ENCODE results near the gene SEMA6D. TPM values are rescaled to one million over a fixed set of nuclear protein-coding genes. Genes with fewer than 3 reads are reported as not detected.

SEMA6D gene, protein sequence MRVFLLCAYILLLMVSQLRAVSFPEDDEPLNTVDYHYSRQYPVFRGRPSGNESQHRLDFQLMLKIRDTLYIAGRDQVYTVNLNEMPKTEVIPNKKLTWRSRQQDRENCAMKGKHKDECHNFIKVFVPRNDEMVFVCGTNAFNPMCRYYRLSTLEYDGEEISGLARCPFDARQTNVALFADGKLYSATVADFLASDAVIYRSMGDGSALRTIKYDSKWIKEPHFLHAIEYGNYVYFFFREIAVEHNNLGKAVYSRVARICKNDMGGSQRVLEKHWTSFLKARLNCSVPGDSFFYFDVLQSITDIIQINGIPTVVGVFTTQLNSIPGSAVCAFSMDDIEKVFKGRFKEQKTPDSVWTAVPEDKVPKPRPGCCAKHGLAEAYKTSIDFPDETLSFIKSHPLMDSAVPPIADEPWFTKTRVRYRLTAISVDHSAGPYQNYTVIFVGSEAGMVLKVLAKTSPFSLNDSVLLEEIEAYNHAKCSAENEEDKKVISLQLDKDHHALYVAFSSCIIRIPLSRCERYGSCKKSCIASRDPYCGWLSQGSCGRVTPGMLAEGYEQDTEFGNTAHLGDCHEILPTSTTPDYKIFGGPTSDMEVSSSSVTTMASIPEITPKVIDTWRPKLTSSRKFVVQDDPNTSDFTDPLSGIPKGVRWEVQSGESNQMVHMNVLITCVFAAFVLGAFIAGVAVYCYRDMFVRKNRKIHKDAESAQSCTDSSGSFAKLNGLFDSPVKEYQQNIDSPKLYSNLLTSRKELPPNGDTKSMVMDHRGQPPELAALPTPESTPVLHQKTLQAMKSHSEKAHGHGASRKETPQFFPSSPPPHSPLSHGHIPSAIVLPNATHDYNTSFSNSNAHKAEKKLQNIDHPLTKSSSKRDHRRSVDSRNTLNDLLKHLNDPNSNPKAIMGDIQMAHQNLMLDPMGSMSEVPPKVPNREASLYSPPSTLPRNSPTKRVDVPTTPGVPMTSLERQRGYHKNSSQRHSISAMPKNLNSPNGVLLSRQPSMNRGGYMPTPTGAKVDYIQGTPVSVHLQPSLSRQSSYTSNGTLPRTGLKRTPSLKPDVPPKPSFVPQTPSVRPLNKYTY
- total RNA-seq: 100 to 1,000 TPM in 1 of 2 donors, 10 to 100 TPM in 1; 68.8 to 113 TPM
- 100 to 1,000 TPM; 120 to 160 TPM for polyA plus RNA-seq (ENCODE audit: insufficient read length in 2 of 2)
- long read RNA-seq, donor 1, full-length matches to known transcripts: 6 of 23 reads
- long read RNA-seq, donor 1, partial matches to known transcripts: 17 of 23 reads
- long read RNA-seq, donor 1, other reads (novel, unspliced or antisense): 0 of 23 reads
- long read RNA-seq, donor 2, full-length matches to known transcripts: 2 of 2 reads
- long read RNA-seq, donor 2, partial matches to known transcripts: 0 of 2 reads
- long read RNA-seq, donor 2, other reads (novel, unspliced or antisense): 0 of 2 reads
- long read RNA-seq, donor 3, full-length matches to known transcripts: 4 of 15 reads
- long read RNA-seq, donor 3, partial matches to known transcripts: 11 of 15 reads
- long read RNA-seq, donor 3, other reads (novel, unspliced or antisense): 0 of 15 reads
- long read RNA-seq, donor 4, partial matches to known transcripts: 5 of 7 reads
- long read RNA-seq, donor 4, other reads (novel, unspliced or antisense): 0 of 7 reads

DNA sequence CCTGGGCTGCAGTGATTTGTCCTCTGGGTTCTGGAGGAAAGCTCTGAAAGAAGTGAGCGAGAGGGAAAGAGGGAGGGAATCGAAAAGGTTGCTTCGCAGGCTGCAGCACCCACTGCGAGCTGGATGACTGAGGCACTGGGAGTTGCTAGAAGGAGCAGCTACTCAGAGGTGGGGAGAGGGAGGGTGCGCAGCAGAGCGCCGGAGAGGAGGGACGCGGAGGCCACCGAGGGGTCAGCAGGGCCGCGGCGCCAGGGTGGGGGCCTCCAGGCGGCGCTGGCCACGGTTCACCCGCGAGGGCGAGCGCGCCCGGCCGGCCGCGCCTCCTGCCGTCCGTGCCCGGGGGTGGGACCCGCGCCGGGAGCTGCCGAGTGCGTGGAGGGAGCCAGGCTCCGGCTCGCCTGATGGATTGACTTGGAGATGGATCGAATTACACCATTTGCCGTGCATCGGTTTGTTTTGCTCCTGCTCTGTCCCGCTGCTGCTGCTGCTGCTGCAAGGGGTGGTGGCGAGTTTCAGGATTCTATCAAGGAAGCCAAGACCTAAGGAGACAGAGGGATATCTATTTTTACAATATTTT is at the start of gene SEMA6D:
Gene SEMA6D (plus strand): TSS at position 470 of the 577 bp plus-strand sequence. CDS start 42,294 bp downstream, outside the sequence.
- Histone ChIP-seq H3K27ac (ENCODE audit: low read depth, low read length) (peak within 1 kb of the TSS; percentile 93), H3K36me3 (ENCODE audit: control insufficient read depth, insufficient read depth, low read length) (no peaks in the 10 kb centered on the region), H3K9me3 (ENCODE audit: control insufficient read depth, insufficient read depth, low read length) (no peaks in the 10 kb centered on the region), H3K4me3 (ENCODE audit: low read depth, low read length) (peak within 1 kb of the TSS; percentile 87), H3K4me1 (ENCODE audit: control insufficient read depth, insufficient read depth, low read length) (peaks cover 8% of the 10 kb centered on the region), H3K27me3 (ENCODE audit: control insufficient read depth, insufficient read depth, low read length) (no peaks in the 10 kb centered on the region)
- DNase-seq (ENCODE audit: low read depth in 4 of 6, low spot score in 6 of 6): peak in 4 of 6 donors; percentile 60 to 91 (median 80)
- WGBS (ENCODE audit: insufficient coverage): 0% methylated on average over 39 of the region's 40 CpGs

DNA sequence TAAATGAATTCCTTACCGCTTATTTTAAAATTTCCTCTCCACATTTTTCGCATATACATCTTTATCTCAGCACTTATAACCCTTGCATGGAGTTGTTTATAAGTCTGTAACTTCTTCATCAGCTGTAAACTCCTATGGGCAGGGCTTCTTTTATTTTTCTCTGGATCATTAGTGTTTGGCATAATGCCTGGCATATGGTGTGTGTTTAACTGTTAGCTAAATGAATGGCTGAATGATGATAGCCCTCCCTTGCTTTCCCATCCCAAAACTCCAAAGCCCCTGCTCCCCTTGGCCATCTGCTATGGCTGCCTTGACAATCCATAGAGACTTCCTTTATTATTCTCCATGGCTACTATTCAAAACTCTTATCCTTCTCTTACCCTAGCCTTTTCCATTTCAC is 48.1 kb upstream of the SEMA6D start:
- Histone ChIP-seq H3K4me1 (ENCODE audit: control insufficient read depth, insufficient read depth, low read length) (peaks cover 7% of the 10 kb centered on the region), H3K4me3 (ENCODE audit: low read depth, low read length) (no peak overlapping the region), H3K36me3 (ENCODE audit: control insufficient read depth, insufficient read depth, low read length) (no peaks in the 10 kb centered on the region), H3K27me3 (ENCODE audit: control insufficient read depth, insufficient read depth, low read length) (no peaks in the 10 kb centered on the region), H3K27ac (ENCODE audit: low read depth, low read length) (no peak overlapping the region), H3K9me3 (ENCODE audit: control insufficient read depth, insufficient read depth, low read length) (no peaks in the 10 kb centered on the region)
- peak in 1 of 6 donors; percentile 39 for DNase-seq (ENCODE audit: low read depth in 4 of 6, low spot score in 6 of 6)
- WGBS (ENCODE audit: insufficient coverage): no CpG with 5 or more reads among the region's 2 CpGs

DNA sequence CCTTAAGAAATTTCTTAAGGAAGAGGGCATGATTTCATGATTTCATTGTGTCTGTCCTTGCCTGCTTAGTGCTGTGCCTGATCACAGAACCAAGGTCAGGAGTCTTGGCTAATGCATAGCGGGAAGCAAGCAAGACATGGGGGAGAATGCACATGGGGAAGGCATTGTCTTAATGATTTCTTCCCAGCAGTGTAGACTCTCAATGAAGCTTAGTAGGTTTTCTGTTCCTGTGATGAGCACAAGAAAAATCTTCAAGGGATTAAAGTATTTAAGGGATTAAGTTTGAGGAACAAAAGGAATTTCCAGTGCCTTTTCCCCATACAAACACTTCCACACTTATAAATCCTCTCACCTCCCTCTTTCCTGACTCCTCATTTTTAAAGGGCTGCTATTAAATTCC is 46.9 kb upstream of the SEMA6D start:
- Histone ChIP-seq H3K27ac (ENCODE audit: low read depth, low read length) (no peak overlapping the region), H3K4me3 (ENCODE audit: low read depth, low read length) (no peak overlapping the region), H3K4me1 (ENCODE audit: control insufficient read depth, insufficient read depth, low read length) (peaks cover 7% of the 10 kb centered on the region), H3K27me3 (ENCODE audit: control insufficient read depth, insufficient read depth, low read length) (no peaks in the 10 kb centered on the region), H3K9me3 (ENCODE audit: control insufficient read depth, insufficient read depth, low read length) (no peaks in the 10 kb centered on the region), H3K36me3 (ENCODE audit: control insufficient read depth, insufficient read depth, low read length) (no peaks in the 10 kb centered on the region)
- WGBS (ENCODE audit: insufficient coverage): 100% methylated on average over 1 of the region's 1 CpG
- DNase-seq (ENCODE audit: low read depth in 4 of 6, low spot score in 6 of 6): no peak

DNA sequence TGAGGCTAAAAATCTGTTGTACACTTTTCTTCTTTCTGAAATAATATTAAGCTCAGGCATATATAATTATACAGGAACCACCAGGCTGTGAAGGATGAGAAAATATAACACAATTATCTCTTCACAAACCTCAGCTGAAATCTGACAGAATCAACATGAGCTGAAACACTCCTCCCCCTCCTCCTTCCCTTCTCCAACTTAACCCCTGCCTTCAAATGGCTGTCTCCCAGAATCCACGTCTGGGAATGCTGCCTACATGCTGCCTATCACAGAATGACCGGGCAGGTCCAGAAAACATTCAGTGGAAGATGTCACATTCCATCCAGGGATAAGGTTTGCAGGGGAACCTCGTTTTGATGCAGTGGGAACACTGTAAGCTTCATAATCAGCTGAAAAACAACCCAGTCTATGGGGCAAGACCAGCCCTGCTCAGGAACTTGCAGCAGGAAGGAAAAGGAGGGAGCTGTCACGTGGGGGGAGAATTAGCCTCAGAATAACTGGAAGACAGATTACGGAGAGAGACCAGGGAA is 44.0 kb upstream of the SEMA6D start:
- Histone ChIP-seq H3K4me3 (ENCODE audit: low read depth, low read length) (no peak overlapping the region), H3K4me1 (ENCODE audit: control insufficient read depth, insufficient read depth, low read length) (peaks cover 9% of the 10 kb centered on the region), H3K36me3 (ENCODE audit: control insufficient read depth, insufficient read depth, low read length) (no peaks in the 10 kb centered on the region), H3K27me3 (ENCODE audit: control insufficient read depth, insufficient read depth, low read length) (no peaks in the 10 kb centered on the region), H3K9me3 (ENCODE audit: control insufficient read depth, insufficient read depth, low read length) (no peaks in the 10 kb centered on the region), H3K27ac (ENCODE audit: low read depth, low read length) (no peak overlapping the region)
- 32% methylated on average over 4 of the region's 5 CpGs for WGBS (ENCODE audit: insufficient coverage)
- peak in 2 of 6 donors; percentile 51 to 69 for DNase-seq (ENCODE audit: low read depth in 4 of 6, low spot score in 6 of 6)

DNA sequence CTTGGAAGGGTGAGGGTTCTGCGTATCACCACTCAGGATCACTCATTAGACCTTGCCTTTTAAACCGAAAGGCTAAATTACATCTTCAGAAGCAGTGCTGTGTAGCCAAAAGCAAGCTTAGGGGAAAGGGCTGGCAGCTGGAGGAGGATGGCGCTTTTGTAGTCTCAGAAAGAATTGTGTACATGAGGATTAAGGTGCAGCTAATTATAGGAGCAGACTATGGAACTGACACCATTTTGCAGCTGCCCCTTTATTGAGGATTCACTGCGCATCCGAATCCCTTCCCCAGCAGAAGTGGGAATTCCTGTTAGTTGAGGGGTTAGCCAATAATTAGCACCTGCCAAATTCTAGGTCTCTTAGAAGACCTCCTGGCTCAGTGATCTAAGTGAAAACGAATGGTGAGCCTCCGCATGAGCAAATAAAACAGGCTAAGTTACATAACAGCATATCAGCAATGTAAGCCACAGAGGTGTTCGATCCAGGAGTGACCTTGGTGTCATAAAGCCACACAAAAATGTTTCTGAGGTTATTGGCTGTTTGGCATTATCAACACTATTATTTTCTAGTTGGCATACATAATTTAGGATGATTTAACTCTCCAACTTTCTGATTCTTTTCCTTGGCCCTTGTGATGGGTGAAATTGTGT is 42.6 kb upstream of the SEMA6D start:
- no peak for DNase-seq (ENCODE audit: low read depth in 4 of 6, low spot score in 6 of 6)
- no peak overlapping the region for H3K27ac ChIP-seq (ENCODE audit: low read depth, low read length)
- H3K36me3 ChIP-seq (ENCODE audit: control insufficient read depth, insufficient read depth, low read length): no peaks in the 10 kb centered on the region
- H3K4me1 ChIP-seq (ENCODE audit: control insufficient read depth, insufficient read depth, low read length): peaks cover 9% of the 10 kb centered on the region
- H3K9me3 ChIP-seq (ENCODE audit: control insufficient read depth, insufficient read depth, low read length): no peaks in the 10 kb centered on the region
- 82% methylated on average over 3 of the region's 8 CpGs for WGBS (ENCODE audit: insufficient coverage)
- H3K4me3 ChIP-seq (ENCODE audit: low read depth, low read length): no peak overlapping the region
- H3K27me3 ChIP-seq (ENCODE audit: control insufficient read depth, insufficient read depth, low read length): no peaks in the 10 kb centered on the region

DNA sequence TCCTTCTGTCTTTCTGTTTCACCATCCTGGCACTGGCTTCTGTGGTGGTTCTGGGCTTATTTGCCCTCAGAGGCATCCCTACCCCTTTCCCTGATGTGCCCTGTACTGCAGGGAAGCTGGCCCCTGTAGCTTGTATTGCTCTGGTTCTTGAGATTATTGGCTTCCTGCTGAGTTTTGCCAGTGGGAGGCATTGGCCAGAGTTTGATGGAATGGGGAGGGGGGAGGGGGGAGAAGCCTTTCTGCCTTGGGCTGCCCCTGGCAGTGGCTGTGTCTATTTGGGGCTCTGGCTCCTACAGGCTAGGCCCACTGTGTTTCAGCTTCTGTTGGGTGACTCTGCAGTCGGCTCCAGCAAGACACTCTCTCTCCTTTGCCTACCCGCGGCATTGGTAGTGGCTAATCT is 41.6 kb upstream of the SEMA6D start:
- Histone ChIP-seq H3K9me3 (ENCODE audit: control insufficient read depth, insufficient read depth, low read length) (no peaks in the 10 kb centered on the region), H3K36me3 (ENCODE audit: control insufficient read depth, insufficient read depth, low read length) (no peaks in the 10 kb centered on the region), H3K4me1 (ENCODE audit: control insufficient read depth, insufficient read depth, low read length) (peaks cover 9% of the 10 kb centered on the region), H3K4me3 (ENCODE audit: low read depth, low read length) (no peak overlapping the region), H3K27ac (ENCODE audit: low read depth, low read length) (no peak overlapping the region), H3K27me3 (ENCODE audit: control insufficient read depth, insufficient read depth, low read length) (no peaks in the 10 kb centered on the region)
- DNase-seq (ENCODE audit: low read depth in 4 of 6, low spot score in 6 of 6): no peak
- 66% methylated on average over 3 of the region's 3 CpGs for WGBS (ENCODE audit: insufficient coverage)

DNA sequence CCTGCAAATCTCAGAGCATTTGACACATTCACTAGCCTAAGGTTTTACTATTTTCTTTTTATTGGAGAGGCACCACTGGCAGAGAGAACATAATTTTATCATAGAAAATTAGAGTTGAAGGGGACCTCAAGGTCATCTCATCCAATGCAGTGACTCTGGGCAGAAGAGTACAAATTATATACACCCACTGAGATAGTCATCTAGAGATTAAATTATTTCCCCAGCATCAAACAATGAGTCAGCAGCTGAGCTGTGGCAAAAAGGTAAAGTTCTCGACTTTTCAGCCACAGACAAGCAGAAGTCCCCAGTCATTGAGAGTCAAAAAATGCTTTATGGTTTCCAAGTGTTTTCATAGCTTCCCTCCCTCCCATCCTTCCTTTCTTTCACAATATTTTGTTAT is 39.3 kb upstream of the SEMA6D start:
- no CpG with 5 or more reads among the region's 1 CpG for WGBS (ENCODE audit: insufficient coverage)
- no peak for DNase-seq (ENCODE audit: low read depth in 4 of 6, low spot score in 6 of 6)

DNA sequence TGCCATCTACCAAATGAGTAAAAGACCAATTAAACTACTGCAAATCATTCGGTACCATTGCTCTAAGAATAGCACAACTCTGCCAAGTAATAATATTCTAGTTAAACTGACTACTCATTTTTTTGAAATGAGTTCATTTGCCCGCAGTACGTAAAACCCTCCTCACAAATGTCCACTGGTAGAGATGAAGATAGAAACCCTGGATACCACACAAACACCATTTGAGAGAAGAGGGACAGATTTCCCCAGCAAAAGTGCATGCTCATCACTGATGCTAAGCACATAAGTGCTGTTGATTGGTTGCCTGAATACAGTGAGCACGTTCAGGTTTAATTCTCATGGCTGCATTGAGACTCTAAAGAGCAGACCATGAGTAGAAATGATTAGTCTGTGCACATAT is 34.6 kb upstream of the SEMA6D start:
- H3K27me3 ChIP-seq (ENCODE audit: control insufficient read depth, insufficient read depth, low read length): no peaks in the 10 kb centered on the region
- no peaks in the 10 kb centered on the region for H3K36me3 ChIP-seq (ENCODE audit: control insufficient read depth, insufficient read depth, low read length)
- no peak overlapping the region for H3K4me3 ChIP-seq (ENCODE audit: low read depth, low read length)
- no peaks in the 10 kb centered on the region for H3K4me1 ChIP-seq (ENCODE audit: control insufficient read depth, insufficient read depth, low read length)
- no peak for DNase-seq (ENCODE audit: low read depth in 4 of 6, low spot score in 6 of 6)
- H3K9me3 ChIP-seq (ENCODE audit: control insufficient read depth, insufficient read depth, low read length): no peaks in the 10 kb centered on the region
- no peak overlapping the region for H3K27ac ChIP-seq (ENCODE audit: low read depth, low read length)
- no CpG with 5 or more reads among the region's 4 CpGs for WGBS (ENCODE audit: insufficient coverage)

More for the DNA sequence above, 39.3 kb upstream of the SEMA6D start:
- no peak overlapping the region for H3K4me3 ChIP-seq (ENCODE audit: low read depth, low read length)
- H3K4me1 ChIP-seq (ENCODE audit: control insufficient read depth, insufficient read depth, low read length): peaks cover 9% of the 10 kb centered on the region
- no peaks in the 10 kb centered on the region for H3K27me3 ChIP-seq (ENCODE audit: control insufficient read depth, insufficient read depth, low read length)
- H3K27ac ChIP-seq (ENCODE audit: low read depth, low read length): no peak overlapping the region
- no peaks in the 10 kb centered on the region for H3K9me3 ChIP-seq (ENCODE audit: control insufficient read depth, insufficient read depth, low read length)
- no peaks in the 10 kb centered on the region for H3K36me3 ChIP-seq (ENCODE audit: control insufficient read depth, insufficient read depth, low read length)
